HCT116 (cell line): Measurements from ENCODE around the gene PJA2.
"Not testable (repeated sequence)": the region's sequence is repeated elsewhere in the genome, so short reads cannot be mapped to it uniquely, and the experiment has no call there.

Experiments
- CTCF ChIP-seq, 3 experiments: fragments of 200-600 bp in 1 of 3; sonication (generic) in 1 of 3; IDR thresholded peaks in 2 of 3; conservative IDR thresholded peaks in 1 of 3; 2 replicates each; pipeline ENCODE4 v1.5.1; 2012 to 2017; ENCODE audit warnings: low read depth in 2 of 3, low read length in 2 of 3, antibody characterized with exemption in 1 of 3, borderline replicate concordance in 1 of 3, control low read depth in 1 of 3, mild to moderate bottlenecking in 1 of 3, mixed read lengths in 1 of 3, mixed run types in 1 of 3, moderate library complexity in 1 of 3; ENCODE audit not compliant: insufficient read depth in 1 of 3
- EGR1 ChIP-seq: IDR thresholded peaks from 2 replicates; pipeline ENCODE4 v1.6.1; 2012; ENCODE audit warnings: low read depth
- EZH2 ChIP-seq: fragments of 200-600 bp; sonication (generic); IDR thresholded peaks from 2 replicates; pipeline ENCODE4 v1.6.1; 2017; ENCODE audit warnings: antibody characterized with exemption, mixed run types
- JUND ChIP-seq: IDR thresholded peaks from 2 replicates; pipeline ENCODE4 v1.6.1; 2012
- MAX ChIP-seq: IDR thresholded peaks from 2 replicates; pipeline ENCODE4 v1.6.1; 2012
- POLR2A ChIP-seq: IDR thresholded peaks from 2 replicates; pipeline ENCODE4 v1.7.0; 2011; ENCODE audit warnings: borderline replicate concordance; ENCODE audit not compliant: insufficient read depth, insufficient read length; ENCODE audit errors: extremely low read depth
- POLR2AphosphoS5 ChIP-seq: IDR thresholded peaks from 2 replicates; pipeline ENCODE4 v1.6.1; 2011; ENCODE audit warnings: mild to moderate bottlenecking, low read depth, low read length, moderate library complexity
- RAD21 ChIP-seq: IDR thresholded peaks from 2 replicates; pipeline ENCODE4 v1.6.1; 2012; ENCODE audit warnings: low read depth, mild to moderate bottlenecking
- REST ChIP-seq: IDR thresholded peaks from 2 replicates; pipeline ENCODE4 v1.6.1; 2012; ENCODE audit warnings: low read depth
- SRF ChIP-seq: IDR thresholded peaks from 2 replicates; pipeline ENCODE4 v1.6.1; 2012; ENCODE audit warnings: low read depth
- ZFX ChIP-seq: fragments of 450-650 bp; IDR thresholded peaks from 2 replicates; pipeline ENCODE4 v1.6.1; 2017
- ZNF274 ChIP-seq: fragments of 200-500 bp; sonication (Bioruptor generic); IDR thresholded peaks from 2 replicates; pipeline ENCODE4 v1.6.1; 2014; ENCODE audit warnings: mild to moderate bottlenecking, low read depth, low read length, inconsistent platforms

GRCh38 chr5:109413921-109414461 lies 4.2 kb upstream of the PJA2 start:
- not testable (repeated sequence) for TF ChIP-seq JUND; CTCF (IDR thresholded peaks at IDR 0.05 in 2 of 3, conservative IDR thresholded peaks at IDR 0.05 in 1 of 3; ENCODE audit: borderline replicate concordance in 1 of 3, insufficient read depth in 1 of 3, low read depth in 2 of 3, low read length in 2 of 3); POLR2A; EZH2; MAX; SRF; REST; POLR2AphosphoS5; ZNF274; EGR1; RAD21; ZFX
